ENCODE results near the gene DMXL1.

- TF ChIP-seq CTCF (IDR thresholded peaks at IDR 0.05) (no peak), EZH2phosphoT487 (IDR thresholded peaks at IDR 0.05) (no peak)
Observed at GRCh38 chr5:119080936-119081335, 10.0 kb downstream of the DMXL1 start.
